ENCODE results near the gene PPP2R3C. TPM values are rescaled to one million over a fixed set of nuclear protein-coding genes. Genes with fewer than 3 reads are reported as not detected.

PPP2R3C gene
- total and polyA plus RNA-seq, 2 of the 13 experiments (the other 11 are each of a cell fraction or from before 2014, with no cell fraction given): 63.4 to 102 TPM

GRCh38 chr14:35121026-35121886 is 534 bp downstream of the PPP2R3C start (continued):
- TF ChIP-seq NRL (CRISPR knock-in tag; IDR thresholded peaks at IDR 0.05; ENCODE audit: borderline replicate concordance) (no peak), YEATS2 (CRISPR knock-in tag; IDR thresholded peaks at IDR 0.05; ENCODE audit: borderline replicate concordance) (no peak), NCOA1 (CRISPR knock-in tag; IDR thresholded peaks at IDR 0.05) (no peak), ZNF383 (CRISPR knock-in tag; IDR thresholded peaks at IDR 0.05; ENCODE audit: borderline replicate concordance) (peak; percentile 9; the same call in 1 of the 2 replicates), ZNF775 (CRISPR knock-in tag; IDR thresholded peaks at IDR 0.05; ENCODE audit: borderline replicate concordance) (no peak), ZNF512 (CRISPR knock-in tag; IDR thresholded peaks at IDR 0.05) (no peak), NR2F6 (IDR thresholded peaks at IDR 0.05) (no peak), NR2F6 (CRISPR knock-in tag; IDR thresholded peaks at IDR 0.05) (no peak), ZNF879 (CRISPR knock-in tag; IDR thresholded peaks at IDR 0.05) (no peak), ZNF12 (CRISPR knock-in tag; IDR thresholded peaks at IDR 0.05) (no peak), ZNF766 (CRISPR knock-in tag; IDR thresholded peaks at IDR 0.05; ENCODE audit: borderline replicate concordance) (no peak), FLYWCH1 (CRISPR knock-in tag; IDR thresholded peaks at IDR 0.05) (no peak), ZNF598 (CRISPR knock-in tag; IDR thresholded peaks at IDR 0.05; ENCODE audit: borderline replicate concordance) (no peak), ZNF549 (CRISPR knock-in tag; IDR thresholded peaks at IDR 0.05) (peak; percentile 70; the same call in 1 of the 2 replicates), FUBP1 (CRISPR knock-in tag; IDR thresholded peaks at IDR 0.05; ENCODE audit: borderline replicate concordance) (no peak), HOXA7 (CRISPR knock-in tag; IDR thresholded peaks at IDR 0.05) (no peak), NCOA5 (CRISPR knock-in tag; IDR thresholded peaks at IDR 0.05) (no peak), CEBPB (IDR thresholded peaks at IDR 0.05; ENCODE audit: borderline replicate concordance, low read depth, low read length) (no peak), ONECUT2 (CRISPR knock-in tag; IDR thresholded peaks at IDR 0.05) (no peak), THYN1 (CRISPR knock-in tag; IDR thresholded peaks at IDR 0.05; ENCODE audit: borderline replicate concordance, low read depth) (0 out of 2 replicates have a peak, but pooled peaks have one; percentile 90), ATF7 (IDR thresholded peaks at IDR 0.05) (0 out of 2 replicates have a peak, but pooled peaks have one; percentile 2), ATF7 (CRISPR knock-in tag; IDR thresholded peaks at IDR 0.05) (no peak), HCFC1 (IDR thresholded peaks at IDR 0.05; ENCODE audit: low read depth, low read length) (no peak), SOX13 (IDR thresholded peaks at IDR 0.05) (no peak), SOX13 (CRISPR knock-in tag; conservative IDR thresholded peaks at IDR 0.05 in 1 of 2, IDR thresholded peaks at IDR 0.05 in 1 of 2) (no peak; a peak in 1 of 4 replicates), ZNF883 (CRISPR knock-in tag; IDR thresholded peaks at IDR 0.05; ENCODE audit: not compliant biosample characterization) (no peak), MTF2 (CRISPR knock-in tag; IDR thresholded peaks at IDR 0.05; ENCODE audit: borderline replicate concordance) (no peak), HES4 (CRISPR knock-in tag; IDR thresholded peaks at IDR 0.05; ENCODE audit: borderline replicate concordance) (no peak), MBD4 (IDR thresholded peaks at IDR 0.05; ENCODE audit: borderline replicate concordance, low read length) (no peak)
